Lower lobe of right lung (tissue), 2 donors: ENCODE data around the gene CRACR2A. TPM values are rescaled to one million over a fixed set of nuclear protein-coding genes. Genes with fewer than 3 reads are reported as not detected.

Experiments used
- ATAC-seq, 2 donors: fragments of 200-7000 bp; cut with Tn5 transposase; one replicate each; pipeline ENCODE4 v1.9.1; 2020 to 2022; ENCODE audit warnings: mild to moderate bottlenecking in 2 of 2, moderate library complexity in 2 of 2
- DNase-seq: peaks from one replicate; pipeline ENCODE4 v3.0.0-alpha.2; 2020
- H3K27ac ChIP-seq: fragments of 200-600 bp; one replicate; pipeline ENCODE4 v1.8.0; 2022
- H3K27me3 ChIP-seq: fragments of 200-600 bp; one replicate; pipeline ENCODE4 v1.8.0; 2022; ENCODE audit warnings: low read depth
- H3K36me3 ChIP-seq: fragments of 200-600 bp; one replicate; pipeline ENCODE4 v1.8.0; 2022; ENCODE audit warnings: mild to moderate bottlenecking
- H3K4me1 ChIP-seq: fragments of 200-600 bp; one replicate; pipeline ENCODE4 v1.8.0; 2022
- H3K4me3 ChIP-seq: fragments of 200-600 bp; one replicate; pipeline ENCODE4 v1.8.0; 2022; ENCODE audit warnings: mild to moderate bottlenecking
- H3K9me3 ChIP-seq: fragments of 200-600 bp; one replicate; pipeline ENCODE4 v1.8.0; 2022
- CTCF ChIP-seq: fragments of 200-600 bp; IDR thresholded peaks from one replicate; pipeline ENCODE4 v1.8.0; 2022; ENCODE audit warnings: antibody characterized with exemption, mild to moderate bottlenecking
- intact Hi-C: fragments of 100-400 bp; cut with DNase I; formaldehyde crosslinking; loops from one replicate; pipeline ENCODE4 v1.11.0; 2022
- total RNA-seq: library from RNA; stranded (reverse); fragmentation: NEBNext Ultra II Directional; extraction: Animal tissue kit (Norgen Biotek cat#: 25700); gene quantifications from one replicate; pipeline ENCODE4 v1.2.1, GENCODE V29; 2021
- donor health status: DM: no; HTN: yes; CAD: no; lungs with severe emphysema.

The CRACR2A gene
- total RNA-seq, 1 donor from 2014 or later: 7.9 TPM

DNA sequence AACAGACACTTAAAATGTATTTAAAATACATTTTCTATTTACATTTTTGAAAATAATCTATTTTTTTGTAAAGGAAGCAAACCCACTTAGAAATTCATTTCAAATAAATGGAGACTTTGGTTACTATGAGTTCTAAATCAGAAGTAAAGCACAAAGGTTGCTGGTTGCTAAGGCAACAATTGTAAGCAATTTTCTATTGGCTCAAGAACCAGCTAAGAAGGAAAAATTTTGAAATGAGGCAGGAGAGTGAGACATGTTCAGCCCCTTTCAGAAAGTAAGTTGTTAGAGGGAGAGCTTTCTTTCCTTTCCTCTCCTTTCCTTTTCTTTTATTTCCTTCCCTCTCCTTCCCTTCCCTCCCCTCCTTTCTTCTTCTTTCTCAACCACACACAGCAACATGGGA lies 181.2 kb downstream of the CRACR2A start:
- ATAC-seq: no peak
- H3K9me3 ChIP-seq: no peaks in the 10 kb centered on the region
- no peaks in the 10 kb centered on the region for H3K27me3 ChIP-seq
- no peak for TF ChIP-seq CTCF
- H3K36me3 ChIP-seq: no peaks in the 10 kb centered on the region
- no peak overlapping the region for H3K4me3 ChIP-seq
- intact Hi-C loops: no loop called here
- no peaks in the 10 kb centered on the region for H3K4me1 ChIP-seq
- no peak overlapping the region for H3K27ac ChIP-seq
- no peak for DNase-seq

DNA sequence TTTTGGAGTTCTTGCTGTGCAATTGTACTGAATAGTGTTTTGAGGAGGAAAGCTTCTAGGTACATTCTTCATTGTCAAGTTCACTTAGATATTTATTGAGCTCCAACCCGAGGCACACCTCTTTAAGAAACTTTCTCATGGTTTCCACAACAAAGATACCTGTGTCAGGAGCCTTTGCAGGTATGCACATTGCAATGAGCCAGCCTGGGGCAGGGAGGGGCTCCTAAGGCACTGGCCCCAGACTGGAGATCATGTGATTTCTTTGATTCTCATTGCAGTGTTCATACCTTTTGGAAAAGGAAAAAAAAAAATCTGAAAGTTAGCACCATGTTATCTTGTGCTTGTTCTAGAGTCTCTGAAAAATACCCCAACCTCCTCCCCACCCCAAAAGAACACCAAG lies 181.6 kb downstream of the CRACR2A start:
- Histone ChIP-seq H3K4me3 (no peak overlapping the region), H3K27me3 (no peaks in the 10 kb centered on the region), H3K9me3 (no peaks in the 10 kb centered on the region), H3K4me1 (no peaks in the 10 kb centered on the region), H3K27ac (no peak overlapping the region), H3K36me3 (no peaks in the 10 kb centered on the region)
- ATAC-seq (no peak), DNase-seq (no peak)
- intact Hi-C loops: no loop called here
- TF ChIP-seq CTCF: no peak

DNA sequence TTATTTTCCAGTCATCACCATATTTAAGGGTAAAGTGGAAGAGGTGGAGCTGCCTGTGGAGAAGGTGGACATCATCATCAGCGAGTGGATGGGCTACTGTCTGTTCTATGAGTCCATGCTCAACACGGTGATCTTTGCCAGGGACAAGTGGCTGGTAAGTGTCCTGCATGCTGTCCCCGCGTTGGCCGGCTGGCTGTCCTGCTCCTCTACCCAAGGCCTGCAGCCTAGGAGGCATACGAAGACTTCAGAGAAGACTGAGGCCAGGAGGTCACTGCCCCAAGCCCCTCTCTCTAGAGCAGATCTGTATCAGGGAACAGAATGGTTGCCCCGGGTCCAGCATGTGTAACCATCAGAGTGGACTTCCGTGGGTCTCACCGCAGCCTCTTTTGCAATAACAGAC lies 184.2 kb downstream of the CRACR2A start:
- TF ChIP-seq CTCF: no peak
- Histone ChIP-seq H3K4me3 (no peak overlapping the region), H3K4me1 (no peaks in the 10 kb centered on the region), H3K27me3 (no peaks in the 10 kb centered on the region), H3K36me3 (no peaks in the 10 kb centered on the region), H3K27ac (no peak overlapping the region), H3K9me3 (no peaks in the 10 kb centered on the region)
- no peak for DNase-seq
- intact Hi-C loops: no loop called here
- ATAC-seq: no peak

DNA sequence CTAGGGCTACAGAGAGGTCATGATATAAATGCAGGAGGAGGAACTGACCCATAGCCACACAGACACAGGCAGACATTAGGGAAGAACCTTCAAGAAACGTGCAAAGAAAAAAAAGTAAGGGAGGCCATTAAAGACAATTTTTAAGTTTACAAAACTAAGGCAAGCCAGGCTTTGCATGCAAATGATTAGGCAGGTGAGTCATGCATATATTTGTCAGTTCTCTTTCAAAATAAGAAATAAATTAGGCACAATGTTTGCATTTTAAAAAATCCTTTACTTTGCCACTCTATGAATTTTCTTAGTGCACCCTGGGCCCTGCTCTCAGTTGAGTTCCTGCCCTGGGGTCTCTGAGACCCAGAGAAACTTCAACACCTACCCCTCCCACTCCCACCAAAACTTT lies 186.9 kb downstream of the CRACR2A start:
- DNase-seq: no peak
- H3K36me3 ChIP-seq: no peaks in the 10 kb centered on the region
- H3K27ac ChIP-seq: no peak overlapping the region
- H3K9me3 ChIP-seq: no peaks in the 10 kb centered on the region
- intact Hi-C loops: no loop called here
- no peaks in the 10 kb centered on the region for H3K27me3 ChIP-seq
- no peak for TF ChIP-seq CTCF
- no peak for ATAC-seq
- H3K4me1 ChIP-seq: no peaks in the 10 kb centered on the region
- no peak overlapping the region for H3K4me3 ChIP-seq

Other genes with a start within 250 kb of the CRACR2A start
- 14.0 TPM for gene PARP11, start 120.3 kb upstream of the CRACR2A start, total RNA-seq